Measurements from ENCODE around the gene ALOX15B.

GRCh38 chr17:8003594-8004181 lies 35.2 kb upstream of the ALOX15B start:
- TF ChIP-seq, protein P1, sequence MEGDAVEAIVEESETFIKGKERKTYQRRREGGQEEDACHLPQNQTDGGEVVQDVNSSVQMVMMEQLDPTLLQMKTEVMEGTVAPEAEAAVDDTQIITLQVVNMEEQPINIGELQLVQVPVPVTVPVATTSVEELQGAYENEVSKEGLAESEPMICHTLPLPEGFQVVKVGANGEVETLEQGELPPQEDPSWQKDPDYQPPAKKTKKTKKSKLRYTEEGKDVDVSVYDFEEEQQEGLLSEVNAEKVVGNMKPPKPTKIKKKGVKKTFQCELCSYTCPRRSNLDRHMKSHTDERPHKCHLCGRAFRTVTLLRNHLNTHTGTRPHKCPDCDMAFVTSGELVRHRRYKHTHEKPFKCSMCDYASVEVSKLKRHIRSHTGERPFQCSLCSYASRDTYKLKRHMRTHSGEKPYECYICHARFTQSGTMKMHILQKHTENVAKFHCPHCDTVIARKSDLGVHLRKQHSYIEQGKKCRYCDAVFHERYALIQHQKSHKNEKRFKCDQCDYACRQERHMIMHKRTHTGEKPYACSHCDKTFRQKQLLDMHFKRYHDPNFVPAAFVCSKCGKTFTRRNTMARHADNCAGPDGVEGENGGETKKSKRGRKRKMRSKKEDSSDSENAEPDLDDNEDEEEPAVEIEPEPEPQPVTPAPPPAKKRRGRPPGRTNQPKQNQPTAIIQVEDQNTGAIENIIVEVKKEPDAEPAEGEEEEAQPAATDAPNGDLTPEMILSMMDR (IDR thresholded peaks at IDR 0.05) = no peak
- no peak for TF ChIP-seq POLR2AphosphoS5 (IDR thresholded peaks at IDR 0.05; ENCODE audit: low read depth, low read length)
- TF ChIP-seq TCF12 (IDR thresholded peaks at IDR 0.05) = no peak
- TF ChIP-seq EZH2phosphoT487 (IDR thresholded peaks at IDR 0.05; ENCODE audit: borderline replicate concordance, low read depth) = no peak
- no peak for TF ChIP-seq GABPA (IDR thresholded peaks at IDR 0.05; ENCODE audit: low read depth)
- TF ChIP-seq MAX (IDR thresholded peaks at IDR 0.05; ENCODE audit: low read depth) = no peak
- TF ChIP-seq REST (IDR thresholded peaks at IDR 0.05; ENCODE audit: low read depth, low read length) = no peak
- no peak for TF ChIP-seq JUND (IDR thresholded peaks at IDR 0.05)
